Measurements from ENCODE around the gene TMC6.

- TF ChIP-seq, protein P1, sequence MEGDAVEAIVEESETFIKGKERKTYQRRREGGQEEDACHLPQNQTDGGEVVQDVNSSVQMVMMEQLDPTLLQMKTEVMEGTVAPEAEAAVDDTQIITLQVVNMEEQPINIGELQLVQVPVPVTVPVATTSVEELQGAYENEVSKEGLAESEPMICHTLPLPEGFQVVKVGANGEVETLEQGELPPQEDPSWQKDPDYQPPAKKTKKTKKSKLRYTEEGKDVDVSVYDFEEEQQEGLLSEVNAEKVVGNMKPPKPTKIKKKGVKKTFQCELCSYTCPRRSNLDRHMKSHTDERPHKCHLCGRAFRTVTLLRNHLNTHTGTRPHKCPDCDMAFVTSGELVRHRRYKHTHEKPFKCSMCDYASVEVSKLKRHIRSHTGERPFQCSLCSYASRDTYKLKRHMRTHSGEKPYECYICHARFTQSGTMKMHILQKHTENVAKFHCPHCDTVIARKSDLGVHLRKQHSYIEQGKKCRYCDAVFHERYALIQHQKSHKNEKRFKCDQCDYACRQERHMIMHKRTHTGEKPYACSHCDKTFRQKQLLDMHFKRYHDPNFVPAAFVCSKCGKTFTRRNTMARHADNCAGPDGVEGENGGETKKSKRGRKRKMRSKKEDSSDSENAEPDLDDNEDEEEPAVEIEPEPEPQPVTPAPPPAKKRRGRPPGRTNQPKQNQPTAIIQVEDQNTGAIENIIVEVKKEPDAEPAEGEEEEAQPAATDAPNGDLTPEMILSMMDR (IDR thresholded peaks at IDR 0.05), result peak; percentile 94 to 99 (median 98)
- TF ChIP-seq EP300 (IDR thresholded peaks at IDR 0.05), result no peak
- TF ChIP-seq POLR2AphosphoS5 (IDR thresholded peaks at IDR 0.05), result peak in 1 of 4 donors; percentile 49
- TF ChIP-seq POLR2A (IDR thresholded peaks at IDR 0.05), result no peak
These were observed 15.8 kb downstream of the TMC6 start for GRCh38 chr17:78112518-78113471.

Data from sigmoid colon (tissue), 4 donors.